Measurements from ENCODE around the gene FHL1.

DNA sequence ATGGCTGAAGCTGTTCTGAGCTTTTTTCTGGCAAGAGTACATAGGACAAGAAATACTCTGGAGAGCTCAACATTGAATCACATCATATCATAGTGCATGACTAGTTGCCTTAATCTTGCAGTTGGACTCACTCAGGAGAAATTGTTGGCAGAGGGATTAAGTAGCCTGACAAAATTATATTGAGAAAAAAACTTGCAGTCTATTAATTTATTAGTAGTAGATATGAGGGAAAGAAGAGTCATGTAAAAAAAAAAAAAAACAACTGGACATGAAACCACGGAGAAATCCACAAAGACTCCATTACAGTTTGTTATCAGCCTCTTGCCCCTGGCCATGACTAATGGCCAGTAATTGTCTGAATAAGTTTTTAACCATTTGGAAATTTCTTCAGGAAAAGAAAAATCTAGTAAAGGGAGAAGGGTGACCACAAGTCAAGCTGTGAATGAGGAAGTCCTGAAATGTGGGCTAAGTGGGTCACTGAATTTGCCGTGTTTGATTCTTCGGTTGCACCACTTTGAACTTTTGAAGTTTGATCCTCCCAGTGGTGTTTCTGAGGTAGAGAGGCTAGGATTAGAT lies 45.6 kb downstream of the FHL1 start:
- TF ChIP-seq, protein P1, sequence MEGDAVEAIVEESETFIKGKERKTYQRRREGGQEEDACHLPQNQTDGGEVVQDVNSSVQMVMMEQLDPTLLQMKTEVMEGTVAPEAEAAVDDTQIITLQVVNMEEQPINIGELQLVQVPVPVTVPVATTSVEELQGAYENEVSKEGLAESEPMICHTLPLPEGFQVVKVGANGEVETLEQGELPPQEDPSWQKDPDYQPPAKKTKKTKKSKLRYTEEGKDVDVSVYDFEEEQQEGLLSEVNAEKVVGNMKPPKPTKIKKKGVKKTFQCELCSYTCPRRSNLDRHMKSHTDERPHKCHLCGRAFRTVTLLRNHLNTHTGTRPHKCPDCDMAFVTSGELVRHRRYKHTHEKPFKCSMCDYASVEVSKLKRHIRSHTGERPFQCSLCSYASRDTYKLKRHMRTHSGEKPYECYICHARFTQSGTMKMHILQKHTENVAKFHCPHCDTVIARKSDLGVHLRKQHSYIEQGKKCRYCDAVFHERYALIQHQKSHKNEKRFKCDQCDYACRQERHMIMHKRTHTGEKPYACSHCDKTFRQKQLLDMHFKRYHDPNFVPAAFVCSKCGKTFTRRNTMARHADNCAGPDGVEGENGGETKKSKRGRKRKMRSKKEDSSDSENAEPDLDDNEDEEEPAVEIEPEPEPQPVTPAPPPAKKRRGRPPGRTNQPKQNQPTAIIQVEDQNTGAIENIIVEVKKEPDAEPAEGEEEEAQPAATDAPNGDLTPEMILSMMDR (IDR thresholded peaks at IDR 0.05; ENCODE audit: low read depth, low read length), result no peak
- no peak for TF ChIP-seq EZH2phosphoT487 (IDR thresholded peaks at IDR 0.05; ENCODE audit: low read depth)
